Measurements from ENCODE around the gene ATP6V0B.

ATP6V0B gene

GRCh38 chr1:43969746-43970466 lies 4.9 kb upstream of the ATP6V0B start, which contains the start of gene DPH2:
TSS of gene DPH2 (plus strand) at chr1:43970010. CDS start at chr1:43970176, 166 bp downstream.
- DNase-seq, result peak; percentile 96

- DNase-seq, result no peak
Observed at GRCh38 chr1:43970502-43970901, 4.3 kb upstream of the ATP6V0B start.

GRCh38 chr1:43970911-43971310 lies 3.8 kb upstream of the ATP6V0B start:
- DNase-seq, result no peak

GRCh38 chr1:43971336-43971980 lies 3.3 kb upstream of the ATP6V0B start:
- no peak for DNase-seq

GRCh38 chr1:43973981-43974442 lies 748 bp upstream of the ATP6V0B start:
- DNase-seq, result peak; percentile 76

- no peak for DNase-seq
Observed at GRCh38 chr1:43975249-43975961, 645 bp downstream of the ATP6V0B start.

- no peak for DNase-seq
Observed at GRCh38 chr1:43976045-43976444, 1.3 kb downstream of the ATP6V0B start.

- no peak for DNase-seq
Observed at GRCh38 chr1:43976890-43977289, 2.1 kb downstream of the ATP6V0B start.

- no peak for DNase-seq
Observed at GRCh38 chr1:43977376-43978263, 2.9 kb downstream of the ATP6V0B start.

- DNase-seq, result no peak
Observed at GRCh38 chr1:43978264-43978550, 3.4 kb downstream of the ATP6V0B start.

- peak; percentile 24 for DNase-seq
Observed at GRCh38 chr1:43978551-43979260, 3.9 kb downstream of the ATP6V0B start, which contains the start of gene B4GALT2. TSS of gene B4GALT2 (plus strand) at chr1:43979210. CDS start at chr1:43981161, 1,951 bp downstream.

- no peak for DNase-seq
Observed at GRCh38 chr1:43979261-43979527, 4.4 kb downstream of the ATP6V0B start.

GRCh38 chr1:43979528-43980254 lies 4.9 kb downstream of the ATP6V0B start:
- peak; percentile 18 for DNase-seq

- no peak for DNase-seq
Observed at GRCh38 chr1:43980255-43981134, 5.7 kb downstream of the ATP6V0B start.

GRCh38 chr1:43981135-43981491 lies 6.4 kb downstream of the ATP6V0B start:
- DNase-seq, result no peak

- no peak for DNase-seq
Observed at GRCh38 chr1:43981636-43982035, 6.9 kb downstream of the ATP6V0B start.

- DNase-seq, result no peak
Observed at GRCh38 chr1:43982241-43982640, 7.5 kb downstream of the ATP6V0B start.

- DNase-seq, result no peak
Observed at GRCh38 chr1:43982808-43983207, 8.0 kb downstream of the ATP6V0B start.

GRCh38 chr1:43983253-43983899 lies 8.6 kb downstream of the ATP6V0B start:
- no peak for DNase-seq

- no peak for DNase-seq
Observed at GRCh38 chr1:43984855-43985254, 10.1 kb downstream of the ATP6V0B start.

Measured in DMS79 treated with DMSO at 0.1 percent for 48 hours (cell line).